ENCODE measurements around the gene TNFRSF21.

- TF ChIP-seq POLR2AphosphoS5 (IDR thresholded peaks at IDR 0.05; ENCODE audit: control insufficient read depth, insufficient read depth, low read depth, low read length) = no peak
- no peak for TF ChIP-seq RAD21 (CRISPR knock-in tag; conservative IDR thresholded peaks at IDR 0.05 in 1 of 2, IDR thresholded peaks at IDR 0.05 in 1 of 2)
- no peak for TF ChIP-seq POLR2A (conservative IDR thresholded peaks at IDR 0.05)
- TF ChIP-seq ZNF76 (CRISPR knock-in tag; IDR thresholded peaks at IDR 0.05; ENCODE audit: borderline replicate concordance) = no peak
- no peak for TF ChIP-seq C11orf30 (IDR thresholded peaks at IDR 0.05; ENCODE audit: low read depth)
- TF ChIP-seq EZH2 (IDR thresholded peaks at IDR 0.05; ENCODE audit: borderline replicate concordance, low read depth, low read length) = no peak
- TF ChIP-seq NR3C1 (CRISPR knock-in tag; IDR thresholded peaks at IDR 0.05) = no peak
- no peak for TF ChIP-seq GABPB2 (CRISPR knock-in tag; conservative IDR thresholded peaks at IDR 0.05)
- TF ChIP-seq CTCF (IDR thresholded peaks at IDR 0.05 in 2 of 3, conservative IDR thresholded peaks at IDR 0.05 in 1 of 3; ENCODE audit: insufficient read depth in 2 of 3, low read depth in 1 of 3, low read length in 3 of 3) = no peak
These were observed 9.7 kb downstream of the TNFRSF21 start for GRCh38 chr6:47299965-47300364.
